HG03039 (cell line): Measurements from ENCODE around the gene CA12.
"Not testable (repeated sequence)": the region's sequence is repeated elsewhere in the genome, so short reads cannot be mapped to it uniquely, and the experiment has no call there.

ENCODE experiments used
- ATAC-seq: cut with Tn5 transposase; IDR thresholded peaks from one replicate; pipeline ENCODE4 v1.9.1; 2021; ENCODE audit warnings: mild to moderate bottlenecking, moderate library complexity; ENCODE audit not compliant: unreplicated experiment

The CA12 gene

GRCh38 chr15:63381301-63382204 lies at the start of gene CA12:
Gene CA12, minus strand, starts transcription at chr15:63381846. Its CDS starts 126 bp downstream, at chr15:63381720.
- ATAC-seq = no peak

GRCh38 chr15:63430766-63431451 lies 49.3 kb upstream of the CA12 start:
- ATAC-seq = no peak

GRCh38 chr15:63426552-63426951 lies 44.9 kb upstream of the CA12 start:
- ATAC-seq = no peak

- no peak for ATAC-seq
These were observed 43.9 kb upstream of the CA12 start for GRCh38 chr15:63425426-63425985.

- no peak for ATAC-seq
These were observed 41.4 kb upstream of the CA12 start for GRCh38 chr15:63422891-63423590.

- no peak for ATAC-seq
These were observed 39.8 kb upstream of the CA12 start for GRCh38 chr15:63421433-63421832.

GRCh38 chr15:63420333-63420747 lies 38.7 kb upstream of the CA12 start:
- ATAC-seq = no peak

- no peak for ATAC-seq
These were observed 37.2 kb upstream of the CA12 start for GRCh38 chr15:63418811-63419210.

GRCh38 chr15:63417721-63418120 lies 36.1 kb upstream of the CA12 start:
- ATAC-seq = no peak

GRCh38 chr15:63417274-63417673 lies 35.6 kb upstream of the CA12 start:
- ATAC-seq = not testable (repeated sequence)

GRCh38 chr15:63414474-63415120 lies 33.0 kb upstream of the CA12 start:
- no peak for ATAC-seq

GRCh38 chr15:63412551-63412950 lies 30.9 kb upstream of the CA12 start:
- no peak for ATAC-seq

GRCh38 chr15:63411866-63412265 lies 30.2 kb upstream of the CA12 start:
- ATAC-seq = no peak

- no peak for ATAC-seq
These were observed 27.5 kb upstream of the CA12 start for GRCh38 chr15:63409179-63409578.

- no peak for ATAC-seq
These were observed 26.9 kb upstream of the CA12 start for GRCh38 chr15:63408524-63408923.

- ATAC-seq = no peak
These were observed 26.0 kb upstream of the CA12 start for GRCh38 chr15:63407612-63408011.

GRCh38 chr15:63405683-63406390 lies 24.2 kb upstream of the CA12 start:
- no peak for ATAC-seq

- no peak for ATAC-seq
These were observed 23.5 kb upstream of the CA12 start for GRCh38 chr15:63405159-63405558.

GRCh38 chr15:63403254-63403945 lies 21.8 kb upstream of the CA12 start:
- no peak for ATAC-seq
